Lower leg skin (tissue), 3 donors: ENCODE data around the gene FBRSL1.

Source experiments
- CTCF ChIP-seq, 3 donors: fragments of 450-650 bp; IDR thresholded peaks; one replicate each; pipeline ENCODE4 v1.5.1; 2016; ENCODE audit warnings: antibody characterized with exemption in 3 of 3, mild to moderate bottlenecking in 3 of 3, moderate library complexity in 2 of 3
- POLR2A ChIP-seq, 2 donors: fragments of 450-650 bp; IDR thresholded peaks; one replicate each; pipeline ENCODE4 v1.6.1; 2016 to 2017; ENCODE audit warnings: antibody characterized with exemption in 2 of 2, mild to moderate bottlenecking in 1 of 2, moderate library complexity in 1 of 2

GRCh38 chr12:132560364-132560613 lies 70.3 kb downstream of the FBRSL1 start:
- TF ChIP-seq CTCF (IDR thresholded peaks at IDR 0.05) (no peak), POLR2A (IDR thresholded peaks at IDR 0.05) (no peak)
